ENCODE measurements around the gene ZHX3. TPM values are rescaled to one million over a fixed set of nuclear protein-coding genes. Genes with fewer than 3 reads are reported as not detected.
"Not testable (repeated sequence)": the region's sequence is repeated elsewhere in the genome, so short reads cannot be mapped to it uniquely, and the experiment has no call there.

The ZHX3 gene
- total RNA-seq, 4 donors from 2014 or later = 19.2 to 32.9 (median 31.4) TPM

GRCh38 chr20:41248368-41249024 is 69.0 kb downstream of the ZHX3 start:
- DNase-seq (ENCODE audit: low spot score in 2 of 2) = no peak
- Histone ChIP-seq H3K4me1 (peaks cover 64% of the 10 kb centered on the region), H3K36me3 (no peaks in the 10 kb centered on the region), H3K27me3 (no peaks in the 10 kb centered on the region), H3K27ac (peak overlapping the region; percentile 92), H3K4me3 (no peak overlapping the region), H3K9me3 (no peaks in the 10 kb centered on the region)
- 43% methylated on average over 4 of the region's 4 CpGs for WGBS
- TF ChIP-seq POLR2AphosphoS5 (IDR thresholded peaks at IDR 0.05) (peak; percentile 31 to 93 (median 91)), EP300 (IDR thresholded peaks at IDR 0.05) (peak; percentile 82), POLR2A (IDR thresholded peaks at IDR 0.05) (no peak)
- TF ChIP-seq, protein P1, sequence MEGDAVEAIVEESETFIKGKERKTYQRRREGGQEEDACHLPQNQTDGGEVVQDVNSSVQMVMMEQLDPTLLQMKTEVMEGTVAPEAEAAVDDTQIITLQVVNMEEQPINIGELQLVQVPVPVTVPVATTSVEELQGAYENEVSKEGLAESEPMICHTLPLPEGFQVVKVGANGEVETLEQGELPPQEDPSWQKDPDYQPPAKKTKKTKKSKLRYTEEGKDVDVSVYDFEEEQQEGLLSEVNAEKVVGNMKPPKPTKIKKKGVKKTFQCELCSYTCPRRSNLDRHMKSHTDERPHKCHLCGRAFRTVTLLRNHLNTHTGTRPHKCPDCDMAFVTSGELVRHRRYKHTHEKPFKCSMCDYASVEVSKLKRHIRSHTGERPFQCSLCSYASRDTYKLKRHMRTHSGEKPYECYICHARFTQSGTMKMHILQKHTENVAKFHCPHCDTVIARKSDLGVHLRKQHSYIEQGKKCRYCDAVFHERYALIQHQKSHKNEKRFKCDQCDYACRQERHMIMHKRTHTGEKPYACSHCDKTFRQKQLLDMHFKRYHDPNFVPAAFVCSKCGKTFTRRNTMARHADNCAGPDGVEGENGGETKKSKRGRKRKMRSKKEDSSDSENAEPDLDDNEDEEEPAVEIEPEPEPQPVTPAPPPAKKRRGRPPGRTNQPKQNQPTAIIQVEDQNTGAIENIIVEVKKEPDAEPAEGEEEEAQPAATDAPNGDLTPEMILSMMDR (IDR thresholded peaks at IDR 0.05) = no peak

DNA sequence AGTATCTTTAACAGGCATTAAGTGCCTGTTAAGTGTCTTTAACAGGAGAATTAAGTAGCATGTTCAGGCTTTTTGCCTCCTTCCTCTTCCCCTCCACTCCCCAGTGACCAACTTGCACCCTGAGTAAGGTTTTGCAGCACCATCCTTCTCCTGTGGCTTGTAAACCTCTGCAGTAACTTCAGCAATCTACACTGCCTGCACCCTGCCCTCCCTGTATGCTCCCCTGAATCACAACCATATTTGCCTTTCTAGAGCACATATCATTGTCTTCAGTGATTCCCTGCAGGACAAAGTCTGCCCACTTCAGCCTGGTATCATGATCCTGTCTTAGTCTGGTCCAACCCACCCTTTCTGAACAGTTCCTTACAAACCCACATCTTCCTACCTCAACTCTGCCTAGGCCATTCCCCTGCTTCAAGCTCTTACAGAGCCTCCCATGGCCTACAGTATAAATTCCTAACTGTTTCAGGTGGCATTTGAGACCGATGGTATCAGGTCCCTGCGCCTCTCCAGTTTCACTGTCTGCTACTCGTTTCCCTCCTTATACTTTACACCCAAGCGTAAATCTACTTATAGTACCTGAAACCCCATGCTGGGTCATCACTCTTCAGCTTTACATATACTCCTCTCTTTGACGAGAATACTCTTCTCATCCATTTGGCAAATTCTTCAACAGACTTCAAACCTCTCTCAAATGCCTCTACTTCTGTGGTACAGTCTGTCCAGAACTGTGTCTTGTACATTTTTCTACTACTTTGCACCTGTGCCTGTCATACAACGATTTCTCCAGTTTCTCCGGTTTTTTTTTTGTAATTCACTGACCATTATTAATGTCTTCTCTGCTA is 69.8 kb downstream of the ZHX3 start:
- Histone ChIP-seq H3K27me3 (no peaks in the 10 kb centered on the region), H3K4me3 (no peak overlapping the region), H3K36me3 (no peaks in the 10 kb centered on the region), H3K4me1 (peaks cover 64% of the 10 kb centered on the region), H3K9me3 (no peaks in the 10 kb centered on the region), H3K27ac (peak overlapping the region; percentile 92)
- no peak for TF ChIP-seq POLR2A (IDR thresholded peaks at IDR 0.05)
- TF ChIP-seq, protein P1 (IDR thresholded peaks at IDR 0.05) = no peak
- no peak for TF ChIP-seq EP300 (IDR thresholded peaks at IDR 0.05)
- TF ChIP-seq POLR2AphosphoS5 (IDR thresholded peaks at IDR 0.05) = no peak
- WGBS = 72% methylated on average over 7 of the region's 7 CpGs
- no peak for DNase-seq (ENCODE audit: low spot score in 2 of 2)

- 43% methylated on average over 2 of the region's 2 CpGs for WGBS
- Histone ChIP-seq H3K4me1 (peaks cover 56% of the 10 kb centered on the region), H3K36me3 (no peaks in the 10 kb centered on the region), H3K4me3 (no peak overlapping the region), H3K9me3 (no peaks in the 10 kb centered on the region), H3K27ac (peak overlapping the region; percentile 92), H3K27me3 (no peaks in the 10 kb centered on the region)
- no peak for DNase-seq (ENCODE audit: low spot score in 2 of 2)
- no peak for TF ChIP-seq POLR2A (IDR thresholded peaks at IDR 0.05)
- TF ChIP-seq, protein P1 (IDR thresholded peaks at IDR 0.05) = no peak
- TF ChIP-seq POLR2AphosphoS5 (IDR thresholded peaks at IDR 0.05) = no peak
- no peak for TF ChIP-seq EP300 (IDR thresholded peaks at IDR 0.05)
Observed at GRCh38 chr20:41245086-41245707, 72.3 kb downstream of the ZHX3 start.

GRCh38 chr20:41242807-41243206 is 74.7 kb downstream of the ZHX3 start:
- no peaks in the 10 kb centered on the region for H3K27me3 ChIP-seq
- H3K27ac ChIP-seq = no peak overlapping the region
- H3K4me1 ChIP-seq = peaks cover 34% of the 10 kb centered on the region
- no peak for DNase-seq (ENCODE audit: low spot score in 2 of 2)
- TF ChIP-seq EP300 (IDR thresholded peaks at IDR 0.05) = no peak
- TF ChIP-seq POLR2AphosphoS5 (IDR thresholded peaks at IDR 0.05) = no peak
- TF ChIP-seq, protein P1 (IDR thresholded peaks at IDR 0.05) = no peak
- TF ChIP-seq POLR2A (IDR thresholded peaks at IDR 0.05) = no peak
- no peak overlapping the region for H3K4me3 ChIP-seq
- no peaks in the 10 kb centered on the region for H3K36me3 ChIP-seq
- H3K9me3 ChIP-seq = no peaks in the 10 kb centered on the region
- WGBS = 74% methylated on average over 2 of the region's 2 CpGs

- Histone ChIP-seq H3K36me3 (no peaks in the 10 kb centered on the region), H3K4me1 (peaks cover 29% of the 10 kb centered on the region), H3K4me3 (no peak overlapping the region), H3K9me3 (no peaks in the 10 kb centered on the region), H3K27ac (no peak overlapping the region), H3K27me3 (no peaks in the 10 kb centered on the region)
- TF ChIP-seq POLR2A (IDR thresholded peaks at IDR 0.05) (no peak), POLR2AphosphoS5 (IDR thresholded peaks at IDR 0.05) (no peak), EP300 (IDR thresholded peaks at IDR 0.05) (no peak)
- TF ChIP-seq, protein P1 (IDR thresholded peaks at IDR 0.05) = no peak
- DNase-seq (ENCODE audit: low spot score in 2 of 2) = no peak
- 33% methylated on average over 1 of the region's 1 CpG for WGBS
Observed at GRCh38 chr20:41242352-41242751, 75.2 kb downstream of the ZHX3 start.

DNA sequence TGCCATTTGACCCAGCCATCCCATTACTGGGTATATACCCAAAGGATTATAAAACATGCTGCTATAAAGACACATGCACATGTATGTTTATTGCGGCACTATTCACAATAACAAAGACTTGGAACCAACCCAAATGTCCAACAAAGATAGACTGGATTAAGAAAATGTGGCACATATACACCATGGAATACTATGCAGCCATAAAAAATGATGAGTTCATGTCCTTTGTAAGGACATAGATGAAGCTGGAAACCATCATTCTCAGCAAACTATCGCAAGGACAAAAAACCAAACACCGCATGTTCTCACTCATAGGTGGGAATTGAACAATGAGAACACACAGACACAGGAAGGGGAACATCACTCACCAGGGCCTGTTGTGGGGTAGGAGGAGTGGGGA is 80.3 kb downstream of the ZHX3 start:
- not testable (repeated sequence) for DNase-seq (ENCODE audit: low spot score in 2 of 2); H3K36me3 ChIP-seq; H3K27me3 ChIP-seq; H3K27ac ChIP-seq; H3K9me3 ChIP-seq; H3K4me3 ChIP-seq
- H3K4me1 ChIP-seq = peaks cover 28% of the 10 kb centered on the region
- 100% methylated on average over 3 of the region's 3 CpGs for WGBS

GRCh38 chr20:41236818-41237217 is 80.7 kb downstream of the ZHX3 start:
- H3K36me3 ChIP-seq; H3K4me3 ChIP-seq; DNase-seq (ENCODE audit: low spot score in 2 of 2); H3K27me3 ChIP-seq; H3K27ac ChIP-seq; H3K9me3 ChIP-seq: not testable (repeated sequence)
- whole genome bisulfite sequencing = 95% methylated on average over 1 of the region's 1 CpG
- peaks cover 32% of the 10 kb centered on the region for H3K4me1 ChIP-seq

Data from suprapubic skin (tissue), 4 donors.